ENCODE data around the gene MUC2. TPM values are rescaled to one million over a fixed set of nuclear protein-coding genes. Genes with fewer than 3 reads are reported as not detected.

Gene MUC2
- total and polyA plus RNA-seq, 10 of the 15 experiments (the other 5 are each of a cell fraction or from before 2014, with no cell fraction given) = 0.23 TPM; not detected in 9

DNA sequence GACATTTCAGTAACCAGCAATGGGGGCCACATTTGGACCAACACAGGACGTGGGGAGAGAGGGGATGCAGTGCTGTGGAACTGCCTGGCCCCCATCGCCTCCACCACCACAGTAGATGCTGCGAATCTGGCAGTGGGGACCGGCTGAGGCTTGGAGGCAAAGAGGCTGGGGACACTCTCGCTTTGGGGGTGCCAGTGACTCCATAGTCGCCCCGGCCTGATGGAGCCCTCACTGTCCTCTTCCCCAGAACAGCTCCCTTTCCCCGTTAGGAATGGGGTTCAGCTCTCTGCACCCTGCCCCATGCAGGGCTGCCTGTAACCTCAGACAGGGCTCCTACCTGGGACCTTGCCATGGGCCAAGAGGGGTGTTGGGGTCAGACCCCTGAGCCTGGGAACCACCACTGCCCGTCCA, 1.8 kb upstream of the MUC2 start:
- no TSS peak for BruUV-seq (replicated peaks)
- H3K9ac ChIP-seq (ENCODE audit: control insufficient read depth, insufficient read depth, low read length) = no peak overlapping the region
- TF ChIP-seq, protein P1, sequence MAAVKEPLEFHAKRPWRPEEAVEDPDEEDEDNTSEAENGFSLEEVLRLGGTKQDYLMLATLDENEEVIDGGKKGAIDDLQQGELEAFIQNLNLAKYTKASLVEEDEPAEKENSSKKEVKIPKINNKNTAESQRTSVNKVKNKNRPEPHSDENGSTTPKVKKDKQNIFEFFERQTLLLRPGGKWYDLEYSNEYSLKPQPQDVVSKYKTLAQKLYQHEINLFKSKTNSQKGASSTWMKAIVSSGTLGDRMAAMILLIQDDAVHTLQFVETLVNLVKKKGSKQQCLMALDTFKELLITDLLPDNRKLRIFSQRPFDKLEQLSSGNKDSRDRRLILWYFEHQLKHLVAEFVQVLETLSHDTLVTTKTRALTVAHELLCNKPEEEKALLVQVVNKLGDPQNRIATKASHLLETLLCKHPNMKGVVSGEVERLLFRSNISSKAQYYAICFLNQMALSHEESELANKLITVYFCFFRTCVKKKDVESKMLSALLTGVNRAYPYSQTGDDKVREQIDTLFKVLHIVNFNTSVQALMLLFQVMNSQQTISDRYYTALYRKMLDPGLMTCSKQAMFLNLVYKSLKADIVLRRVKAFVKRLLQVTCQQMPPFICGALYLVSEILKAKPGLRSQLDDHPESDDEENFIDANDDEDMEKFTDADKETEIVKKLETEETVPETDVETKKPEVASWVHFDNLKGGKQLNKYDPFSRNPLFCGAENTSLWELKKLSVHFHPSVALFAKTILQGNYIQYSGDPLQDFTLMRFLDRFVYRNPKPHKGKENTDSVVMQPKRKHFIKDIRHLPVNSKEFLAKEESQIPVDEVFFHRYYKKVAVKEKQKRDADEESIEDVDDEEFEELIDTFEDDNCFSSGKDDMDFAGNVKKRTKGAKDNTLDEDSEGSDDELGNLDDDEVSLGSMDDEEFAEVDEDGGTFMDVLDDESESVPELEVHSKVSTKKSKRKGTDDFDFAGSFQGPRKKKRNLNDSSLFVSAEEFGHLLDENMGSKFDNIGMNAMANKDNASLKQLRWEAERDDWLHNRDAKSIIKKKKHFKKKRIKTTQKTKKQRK (IDR thresholded peaks at IDR 0.05; ENCODE audit: low read depth, low read length) = no peak
- TF ChIP-seq, protein P2, sequence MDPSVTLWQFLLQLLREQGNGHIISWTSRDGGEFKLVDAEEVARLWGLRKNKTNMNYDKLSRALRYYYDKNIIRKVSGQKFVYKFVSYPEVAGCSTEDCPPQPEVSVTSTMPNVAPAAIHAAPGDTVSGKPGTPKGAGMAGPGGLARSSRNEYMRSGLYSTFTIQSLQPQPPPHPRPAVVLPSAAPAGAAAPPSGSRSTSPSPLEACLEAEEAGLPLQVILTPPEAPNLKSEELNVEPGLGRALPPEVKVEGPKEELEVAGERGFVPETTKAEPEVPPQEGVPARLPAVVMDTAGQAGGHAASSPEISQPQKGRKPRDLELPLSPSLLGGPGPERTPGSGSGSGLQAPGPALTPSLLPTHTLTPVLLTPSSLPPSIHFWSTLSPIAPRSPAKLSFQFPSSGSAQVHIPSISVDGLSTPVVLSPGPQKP (IDR thresholded peaks at IDR 0.05; ENCODE audit: low read depth, low read length) = no peak
- no peak for TF ChIP-seq GABPA (IDR thresholded peaks at IDR 0.05; ENCODE audit: low read depth)
- TF ChIP-seq BACH1 (IDR thresholded peaks at IDR 0.05; ENCODE audit: borderline replicate concordance) = no peak
- TF ChIP-seq CEBPB (IDR thresholded peaks at IDR 0.05; ENCODE audit: borderline replicate concordance in 1 of 2, low read depth in 2 of 2, low read length in 2 of 2) = no peak
- TF ChIP-seq NFIC (IDR thresholded peaks at IDR 0.05; ENCODE audit: low read depth, low read length) = no peak
- no peak for TF ChIP-seq ZNF384 (IDR thresholded peaks at IDR 0.05; ENCODE audit: borderline replicate concordance, low read depth, low read length)
- no peak for TF ChIP-seq ZNF274 (IDR thresholded peaks at IDR 0.05; ENCODE audit: insufficient read depth, insufficient read length)
- no peak for TF ChIP-seq NFXL1 (IDR thresholded peaks at IDR 0.05; ENCODE audit: borderline replicate concordance)
- TF ChIP-seq PAX5 (IDR thresholded peaks at IDR 0.05; ENCODE audit: borderline replicate concordance, low read depth, low read length) = no peak
- no peak for TF ChIP-seq TARDBP (IDR thresholded peaks at IDR 0.05; ENCODE audit: borderline replicate concordance)
- TF ChIP-seq IKZF2 (IDR thresholded peaks at IDR 0.05) = no peak
- TF ChIP-seq, protein P3, sequence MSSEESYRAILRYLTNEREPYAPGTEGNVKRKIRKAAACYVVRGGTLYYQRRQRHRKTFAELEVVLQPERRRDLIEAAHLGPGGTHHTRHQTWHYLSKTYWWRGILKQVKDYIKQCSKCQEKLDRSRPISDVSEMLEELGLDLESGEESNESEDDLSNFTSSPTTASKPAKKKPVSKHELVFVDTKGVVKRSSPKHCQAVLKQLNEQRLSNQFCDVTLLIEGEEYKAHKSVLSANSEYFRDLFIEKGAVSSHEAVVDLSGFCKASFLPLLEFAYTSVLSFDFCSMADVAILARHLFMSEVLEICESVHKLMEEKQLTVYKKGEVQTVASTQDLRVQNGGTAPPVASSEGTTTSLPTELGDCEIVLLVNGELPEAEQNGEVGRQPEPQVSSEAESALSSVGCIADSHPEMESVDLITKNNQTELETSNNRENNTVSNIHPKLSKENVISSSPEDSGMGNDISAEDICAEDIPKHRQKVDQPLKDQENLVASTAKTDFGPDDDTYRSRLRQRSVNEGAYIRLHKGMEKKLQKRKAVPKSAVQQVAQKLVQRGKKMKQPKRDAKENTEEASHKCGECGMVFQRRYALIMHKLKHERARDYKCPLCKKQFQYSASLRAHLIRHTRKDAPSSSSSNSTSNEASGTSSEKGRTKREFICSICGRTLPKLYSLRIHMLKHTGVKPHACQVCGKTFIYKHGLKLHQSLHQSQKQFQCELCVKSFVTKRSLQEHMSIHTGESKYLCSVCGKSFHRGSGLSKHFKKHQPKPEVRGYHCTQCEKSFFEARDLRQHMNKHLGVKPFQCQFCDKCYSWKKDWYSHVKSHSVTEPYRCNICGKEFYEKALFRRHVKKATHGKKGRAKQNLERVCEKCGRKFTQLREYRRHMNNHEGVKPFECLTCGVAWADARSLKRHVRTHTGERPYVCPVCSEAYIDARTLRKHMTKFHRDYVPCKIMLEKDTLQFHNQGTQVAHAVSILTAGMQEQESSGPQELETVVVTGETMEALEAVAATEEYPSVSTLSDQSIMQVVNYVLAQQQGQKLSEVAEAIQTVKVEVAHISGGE (CRISPR knock-in tag; IDR thresholded peaks at IDR 0.05) = no peak
- intact Hi-C loops (cut with micrococcal nuclease; ENCODE audit: unreplicated experiment) (no loop called here), in situ Hi-C loops (cut with MboI) (no loop called here)
- SMC1A ChIA-PET (ENCODE audit: uncharacterized antibody, unreplicated experiment) = no interaction called here
- H3K4me3 ChIP-seq = no peak overlapping the region
- no peak overlapping the region for H3K4me2 ChIP-seq (ENCODE audit: control insufficient read depth, insufficient read depth)
- ATAC-seq (no peak), DNase-seq (ENCODE audit: low read depth, low spot score) (no peak), FAIRE-seq (no peak)
- H3K27ac ChIP-seq (ENCODE audit: control insufficient read depth, insufficient read depth) = no peak overlapping the region
- POLR2A ChIA-PET = no interaction called here
- H3K36me3 ChIP-seq (ENCODE audit: control insufficient read depth in 2 of 2, insufficient read depth in 2 of 2, low read length in 1 of 2) = no peaks in the 10 kb centered on the region
- no peaks in the 10 kb centered on the region; the same call in 2 of the 3 replicates for H3K9me3 ChIP-seq (replicated peaks; ENCODE audit: control insufficient read depth, insufficient read depth, low read length)
- H3K4me1 ChIP-seq (ENCODE audit: control insufficient read depth, insufficient read depth, low read length) = no peaks in the 10 kb centered on the region
- no peaks in the 10 kb centered on the region for H3K79me2 ChIP-seq (ENCODE audit: control insufficient read depth, insufficient read depth, low read length)
- CTCF ChIA-PET = no interaction called here
- WGBS (ENCODE audit: insufficient coverage, insufficient replicate concordance, low lambda C conversion rate, missing lambda C conversion rate) = 24% methylated on average over 9 of the region's 9 CpGs
- no peak overlapping the region for H2AFZ ChIP-seq (ENCODE audit: control insufficient read depth, low read depth, low read length)
- no peaks in the 10 kb centered on the region for H4K20me1 ChIP-seq (ENCODE audit: control insufficient read depth, insufficient read depth)
- no peaks in the 10 kb centered on the region for H3K27me3 ChIP-seq (replicated peaks in 1 of 2; ENCODE audit: control insufficient read depth in 2 of 2, insufficient read depth in 2 of 2, low read length in 1 of 2)
- RAD21 ChIA-PET (ENCODE audit: unreplicated experiment) = no interaction called here
